ENCODE data around the gene MPO.

MPO gene

DNA sequence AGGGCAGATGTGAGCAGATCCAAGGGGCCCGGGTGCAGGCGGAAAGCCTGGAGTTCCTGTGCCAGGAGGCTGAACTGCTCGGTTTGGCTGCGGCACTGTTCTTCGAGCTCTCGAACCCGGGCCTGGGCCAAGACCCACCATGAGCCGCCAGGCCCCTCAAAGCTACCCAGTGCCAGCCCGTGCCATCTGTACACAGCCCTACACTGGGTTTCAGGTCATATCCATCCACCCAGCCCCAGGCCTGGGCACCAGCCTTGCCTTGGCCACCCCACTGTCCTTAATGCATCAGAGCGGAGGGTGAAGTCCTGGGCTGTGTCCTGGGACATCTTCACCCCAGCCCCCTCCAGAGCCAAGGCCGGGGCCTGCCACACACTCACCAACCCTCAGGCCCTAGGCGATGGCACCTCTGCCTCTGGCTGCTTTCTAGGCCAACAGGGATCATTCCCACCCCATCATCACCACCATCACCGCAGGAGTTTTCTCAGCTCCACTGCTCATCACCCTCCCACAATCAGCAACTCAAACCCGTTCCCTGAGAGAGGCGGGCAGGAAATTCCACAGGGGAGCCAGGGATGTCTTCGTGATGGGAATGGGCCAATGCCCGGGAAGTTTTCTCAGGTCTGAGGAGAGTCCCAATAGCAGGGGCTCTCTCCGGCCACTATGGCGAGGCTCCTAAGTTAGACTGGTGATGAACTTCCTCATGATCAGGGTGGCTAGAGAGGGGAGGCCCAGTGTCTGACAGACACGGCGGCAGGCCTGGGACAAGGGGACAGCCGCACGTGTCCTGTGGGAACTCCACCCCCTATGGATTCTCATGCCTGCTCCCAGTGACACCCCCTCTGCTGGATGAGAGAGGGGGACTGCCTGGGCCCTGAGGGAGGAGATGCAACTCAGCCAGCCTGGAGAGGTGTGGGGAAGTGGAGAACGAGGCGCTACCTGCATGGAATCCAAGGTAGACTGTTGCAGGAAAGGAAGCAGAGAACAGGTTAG lies 38.7 kb upstream of the MPO start:
- DNase-seq = no peak

GRCh38 chr17:58318627-58319172 lies 38.0 kb upstream of the MPO start:
- DNase-seq = peak; percentile 51

GRCh38 chr17:58318065-58318481 lies 37.3 kb upstream of the MPO start:
- DNase-seq = peak; percentile 55

DNA sequence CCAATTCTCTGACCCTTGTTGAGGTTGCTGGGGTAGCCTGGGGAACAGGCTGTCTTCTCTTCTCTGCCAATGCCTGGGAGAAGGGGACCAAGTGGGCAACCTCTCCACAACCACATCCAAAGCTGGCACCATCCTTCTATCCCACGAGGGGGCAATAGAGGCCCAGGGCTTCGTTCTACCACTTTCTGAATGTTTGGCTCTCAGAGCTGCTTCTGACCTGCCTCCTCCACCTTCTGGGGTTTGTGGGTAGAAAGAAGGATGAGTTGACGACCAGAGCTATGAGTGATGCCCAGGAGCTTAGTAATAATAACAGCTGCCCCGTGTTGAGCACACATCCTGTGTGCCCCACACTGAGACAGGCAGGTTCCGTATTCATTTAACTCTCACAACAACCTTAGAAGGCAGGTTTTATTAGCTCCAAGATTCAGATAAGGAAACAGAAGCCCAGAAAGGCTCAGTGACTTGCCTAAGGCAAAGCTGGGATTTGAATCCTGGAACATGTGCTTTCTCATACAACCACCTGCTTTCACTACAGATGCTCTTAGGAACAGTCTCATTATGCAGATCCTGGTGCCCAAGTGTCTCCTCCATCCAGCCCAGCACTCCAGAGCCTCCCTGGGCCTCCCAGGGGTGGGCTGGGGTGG lies 36.8 kb upstream of the MPO start:
- peak; percentile 81 for DNase-seq

- DNase-seq = no peak
Observed at GRCh38 chr17:58316260-58316960, 35.7 kb upstream of the MPO start.

DNA sequence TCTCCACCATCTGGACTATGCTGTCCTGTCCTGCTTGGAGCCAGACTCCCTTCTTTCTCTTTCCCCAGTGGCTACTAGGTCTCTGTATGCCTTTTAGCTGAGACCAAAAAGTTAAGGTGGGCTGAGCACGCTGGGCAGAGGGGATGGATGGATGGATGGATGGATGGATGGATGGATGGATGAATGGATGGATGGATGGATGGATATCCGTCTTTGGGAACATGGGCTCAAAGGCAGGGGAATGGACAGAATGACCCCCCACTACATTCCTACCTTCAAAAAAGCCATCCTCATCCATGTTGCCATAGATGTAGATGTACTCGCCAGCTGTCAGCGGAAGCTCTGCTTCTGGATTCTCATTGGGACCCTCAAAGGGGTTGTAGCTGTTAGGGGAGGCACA lies 35.0 kb upstream of the MPO start:
- no peak for DNase-seq

DNA sequence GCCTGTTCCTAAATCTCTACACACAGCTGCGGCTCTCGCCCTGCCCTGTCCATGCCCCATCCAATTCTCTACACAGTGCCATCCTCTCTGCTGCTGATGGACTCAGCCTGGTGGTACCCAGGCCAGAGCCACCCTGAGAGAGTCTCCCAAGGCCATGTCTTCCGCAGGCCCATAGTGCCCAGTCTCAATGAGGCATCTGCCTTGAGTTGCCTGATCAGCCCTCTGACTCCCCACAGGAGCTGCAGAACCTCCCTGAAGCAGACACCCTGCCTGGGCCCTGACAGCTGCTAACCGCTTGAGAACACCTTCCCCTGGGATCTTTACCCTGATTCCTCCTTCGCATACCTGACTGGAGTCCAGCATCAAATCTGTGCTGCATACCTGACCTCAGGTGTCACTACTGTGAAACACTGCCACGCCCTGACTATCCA lies 34.6 kb upstream of the MPO start:
- DNase-seq = no peak

DNA sequence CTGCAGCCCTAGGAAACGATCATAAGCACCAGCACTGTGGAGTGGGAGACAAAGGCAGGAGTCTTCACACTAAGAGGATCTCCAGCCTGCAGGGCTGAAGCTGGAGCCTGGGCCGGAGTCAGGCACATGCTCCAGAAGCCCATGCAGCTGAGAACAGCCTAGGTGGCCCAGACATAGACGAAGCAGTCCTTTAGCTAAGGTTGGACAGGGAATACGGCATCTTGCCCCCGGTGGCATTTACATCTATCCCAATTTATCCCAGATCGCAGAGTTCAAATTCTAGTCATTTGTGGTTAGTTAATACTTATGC lies 33.9 kb upstream of the MPO start:
- DNase-seq = no peak

GRCh38 chr17:58313815-58314705 lies 33.3 kb upstream of the MPO start:
- no peak for DNase-seq

GRCh38 chr17:58312829-58313228 lies 32.1 kb upstream of the MPO start:
- DNase-seq = no peak

- no peak for DNase-seq
Observed at GRCh38 chr17:58312021-58312630, 31.4 kb upstream of the MPO start.

GRCh38 chr17:58311429-58311894 lies 30.7 kb upstream of the MPO start:
- DNase-seq = no peak

GRCh38 chr17:58310511-58311428 lies 30.0 kb upstream of the MPO start:
- peak; percentile 48 for DNase-seq

GRCh38 chr17:58309918-58310259 lies 29.2 kb upstream of the MPO start:
- DNase-seq = no peak

DNA sequence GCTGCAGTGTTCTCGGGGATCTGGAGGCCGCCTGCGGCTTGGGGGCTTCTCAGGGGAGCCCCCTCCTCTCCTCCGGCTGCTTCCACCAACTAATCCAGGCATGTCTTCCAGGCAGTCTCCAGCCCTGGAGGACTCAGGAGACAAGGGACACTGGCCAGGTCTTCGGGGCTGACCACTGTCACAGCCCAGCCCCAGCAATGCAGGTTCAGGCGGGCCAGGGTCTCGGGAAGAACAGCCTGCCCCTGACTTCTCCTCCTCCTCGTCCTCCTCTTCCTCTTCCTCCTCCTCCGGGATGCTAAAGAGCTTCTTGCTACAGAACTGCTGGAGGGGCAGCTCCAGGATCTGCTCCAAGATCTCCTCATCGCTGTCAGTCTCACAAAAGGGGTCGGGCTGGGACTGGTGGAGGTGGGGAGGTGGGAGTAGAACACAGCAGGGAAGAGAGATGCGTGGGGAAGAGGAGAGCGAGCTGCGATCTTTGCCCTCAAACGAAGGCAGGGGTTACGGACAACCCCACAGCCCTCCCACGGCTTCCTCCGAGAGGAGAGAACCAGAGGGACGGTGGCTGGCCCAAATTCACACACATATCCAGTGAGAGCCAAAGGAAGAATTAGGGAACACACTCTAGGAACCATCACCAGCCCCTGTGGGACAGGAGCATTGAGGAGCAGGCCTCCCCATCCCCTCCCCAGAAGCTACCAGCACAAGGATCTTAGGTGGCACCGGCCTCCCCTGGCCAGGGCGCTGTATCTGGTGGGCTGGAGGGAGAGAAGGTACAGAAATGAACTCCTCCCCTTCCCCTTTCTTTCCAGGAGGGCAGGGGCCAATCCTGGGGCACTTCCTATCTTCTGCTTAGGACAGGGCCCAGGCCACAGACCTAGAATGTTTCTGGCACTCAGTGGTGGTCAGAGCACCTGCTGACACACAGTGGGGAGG lies 28.5 kb upstream of the MPO start:
- DNase-seq = peak; percentile 43

DNA sequence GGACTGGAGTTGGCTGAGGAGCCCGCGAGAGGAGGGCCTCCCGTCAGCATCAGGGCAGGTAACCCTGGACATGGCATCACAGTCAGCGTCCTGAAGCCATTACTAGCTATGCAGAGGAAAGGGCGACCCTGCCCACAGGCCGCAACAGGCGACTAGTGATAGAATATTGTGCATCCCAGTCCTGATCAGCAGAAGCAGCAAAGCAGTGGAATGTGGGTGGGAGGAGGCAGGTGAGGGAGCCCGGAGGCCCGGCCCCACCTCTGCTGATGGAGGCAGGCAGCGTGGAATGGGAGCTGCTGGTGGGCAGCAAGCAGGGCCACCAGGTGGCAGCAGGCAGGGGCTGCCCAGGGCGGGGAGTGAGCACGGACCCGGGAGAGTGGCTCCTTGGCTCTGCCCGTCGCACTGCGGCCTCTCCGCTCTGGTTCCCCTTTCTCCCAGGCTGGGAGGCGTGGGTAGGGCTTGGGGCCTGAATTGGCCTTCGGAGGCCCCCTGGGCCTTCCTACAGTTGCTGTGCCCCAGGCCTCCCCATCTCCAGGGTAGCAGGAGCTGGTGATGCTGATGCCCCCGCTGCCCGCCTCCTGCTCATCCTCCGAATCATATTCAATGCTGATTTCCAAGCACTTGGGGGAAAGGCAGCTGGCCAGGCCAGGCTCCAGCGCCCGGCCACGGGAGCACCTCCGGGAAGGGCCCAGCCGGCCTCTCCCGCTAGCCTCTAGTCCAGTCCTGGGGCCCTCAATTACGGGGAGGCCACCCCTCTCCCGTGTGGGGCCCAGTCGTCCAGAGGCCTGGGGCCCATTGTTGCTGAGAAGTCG lies 27.6 kb upstream of the MPO start:
- DNase-seq = peak; percentile 51

- peak; percentile 43 for DNase-seq
Observed at GRCh38 chr17:58307468-58308172, 26.9 kb upstream of the MPO start.

All from activated CD8-positive, alpha-beta memory T cell treated with anti-CD3 and anti-CD28 coated beads, Interleukin-2, amount 50 U/mL, for 48 hours (primary cell).